ENCODE measurements around the gene SCP2D1. TPM values are rescaled to one million over a fixed set of nuclear protein-coding genes. Genes with fewer than 3 reads are reported as not detected.

The SCP2D1 gene
- total and polyA plus RNA-seq, 2 donors (not counting 3 experiments of a cell fraction or from before 2014, with no cell fraction given), result not detected

DNA sequence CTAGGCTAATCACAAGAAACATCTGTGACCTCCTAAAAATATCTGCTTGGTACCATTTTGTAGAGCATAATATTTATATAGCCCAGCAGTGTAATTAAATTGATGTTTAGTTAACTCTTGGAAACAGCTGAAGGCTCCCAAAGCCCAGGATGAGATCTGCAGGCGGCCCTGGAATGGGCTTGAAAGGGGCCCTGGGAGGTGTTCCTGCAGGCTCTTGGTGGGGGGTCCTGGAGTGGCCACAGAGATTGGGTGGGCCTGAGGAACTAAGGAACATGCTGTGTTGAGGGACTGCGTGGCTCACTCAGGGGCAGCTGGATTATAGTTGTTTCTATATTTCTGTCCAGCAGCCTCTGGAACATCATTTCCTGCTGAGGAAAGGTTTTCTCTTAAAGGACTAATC is 9.2 kb downstream of the SCP2D1 start:
- H3K4me3 ChIP-seq (replicated peaks in 1 of 3; ENCODE audit: insufficient read depth in 1 of 3, low read depth in 1 of 3, low read length in 3 of 3), result no peak overlapping the region
- dilution Hi-C loops (cut with MboI; ENCODE audit: extremely low pct_ligation_motif_present, low sequenced_read_pairs), result no loop called here
- H3K9ac ChIP-seq (replicated peaks; ENCODE audit: extremely low read depth, insufficient read depth, low read length), result no peak overlapping the region
- ChIA-PET CTCF (no interaction called here), POLR2A (no interaction called here)
- intact Hi-C loops (cut with micrococcal nuclease), result no loop called here
- no peaks in the 10 kb centered on the region for H3K27me3 ChIP-seq (ENCODE audit: control insufficient read depth in 2 of 2, insufficient read depth in 2 of 2, low read length in 2 of 2)
- H3K9me1 ChIP-seq (replicated peaks; ENCODE audit: control insufficient read depth, extremely low read depth, insufficient read depth, low read length), result no peaks in the 10 kb centered on the region
- no peaks in the 10 kb centered on the region for H3K79me2 ChIP-seq (ENCODE audit: control insufficient read depth, insufficient read depth, low read length)
- BruUV-seq (replicated peaks), result no TSS peak
- TF ChIP-seq, protein P1, sequence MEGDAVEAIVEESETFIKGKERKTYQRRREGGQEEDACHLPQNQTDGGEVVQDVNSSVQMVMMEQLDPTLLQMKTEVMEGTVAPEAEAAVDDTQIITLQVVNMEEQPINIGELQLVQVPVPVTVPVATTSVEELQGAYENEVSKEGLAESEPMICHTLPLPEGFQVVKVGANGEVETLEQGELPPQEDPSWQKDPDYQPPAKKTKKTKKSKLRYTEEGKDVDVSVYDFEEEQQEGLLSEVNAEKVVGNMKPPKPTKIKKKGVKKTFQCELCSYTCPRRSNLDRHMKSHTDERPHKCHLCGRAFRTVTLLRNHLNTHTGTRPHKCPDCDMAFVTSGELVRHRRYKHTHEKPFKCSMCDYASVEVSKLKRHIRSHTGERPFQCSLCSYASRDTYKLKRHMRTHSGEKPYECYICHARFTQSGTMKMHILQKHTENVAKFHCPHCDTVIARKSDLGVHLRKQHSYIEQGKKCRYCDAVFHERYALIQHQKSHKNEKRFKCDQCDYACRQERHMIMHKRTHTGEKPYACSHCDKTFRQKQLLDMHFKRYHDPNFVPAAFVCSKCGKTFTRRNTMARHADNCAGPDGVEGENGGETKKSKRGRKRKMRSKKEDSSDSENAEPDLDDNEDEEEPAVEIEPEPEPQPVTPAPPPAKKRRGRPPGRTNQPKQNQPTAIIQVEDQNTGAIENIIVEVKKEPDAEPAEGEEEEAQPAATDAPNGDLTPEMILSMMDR (IDR thresholded peaks at IDR 0.05; ENCODE audit: extremely low read depth in 1 of 2, insufficient read depth in 1 of 2, low read depth in 1 of 2, low read length in 2 of 2), result no peak
- H3K4me1 ChIP-seq (ENCODE audit: control insufficient read depth, extremely low read depth, insufficient read depth, low read length), result no peaks in the 10 kb centered on the region
- no peaks in the 10 kb centered on the region for H3K9me3 ChIP-seq (replicated peaks; ENCODE audit: control insufficient read depth, insufficient read depth, low read length)
- no peaks in the 10 kb centered on the region for H3K36me3 ChIP-seq (ENCODE audit: control insufficient read depth in 2 of 2, extremely low read depth in 1 of 2, insufficient read depth in 2 of 2, low read length in 2 of 2)
- no peak overlapping the region for H3K27ac ChIP-seq (ENCODE audit: insufficient read depth, low read depth, low read length)
- no peaks in the 10 kb centered on the region for H4K20me1 ChIP-seq (replicated peaks; ENCODE audit: control insufficient read depth, extremely low read depth, insufficient read depth, low read length)
- no peak for DNase-seq (ENCODE audit: low read depth, low spot score)
- H3K4me2 ChIP-seq (ENCODE audit: insufficient read depth, low read length), result no peak overlapping the region
- no peak overlapping the region for H2AFZ ChIP-seq (ENCODE audit: low read depth, low read length)
- no peak for FAIRE-seq

DNA sequence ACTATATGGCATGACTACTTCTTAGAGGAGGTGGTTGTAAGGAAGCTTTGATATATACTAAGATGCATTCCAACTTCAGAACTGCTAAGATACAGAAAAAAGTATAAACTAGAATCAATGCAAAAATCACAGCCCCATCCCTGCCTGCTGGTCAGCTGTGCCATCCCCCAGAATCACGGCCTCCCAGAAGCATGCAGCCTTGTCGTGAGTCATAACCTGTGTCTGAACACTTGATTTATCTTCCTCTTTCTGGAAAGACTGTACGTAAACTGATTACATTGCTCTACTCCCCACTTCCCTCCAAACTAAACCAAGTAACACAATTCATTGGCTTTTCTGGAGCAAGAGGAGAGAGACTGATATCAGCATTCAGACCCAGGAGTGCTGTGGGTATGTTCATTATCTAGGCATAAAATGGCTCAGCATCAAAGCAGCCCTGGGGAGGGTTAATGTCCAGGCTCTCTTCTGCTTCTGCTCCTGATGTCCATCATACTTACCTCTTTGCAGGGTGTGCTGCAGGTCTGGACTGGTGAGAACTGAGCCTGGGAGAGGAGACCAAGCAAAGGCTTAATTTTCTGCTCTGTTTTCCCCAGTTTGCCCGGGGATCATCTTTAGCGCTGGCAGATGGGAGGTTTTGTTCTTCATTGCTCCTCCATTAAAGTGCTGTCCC is 18.4 kb downstream of the SCP2D1 start:
- H3K27ac ChIP-seq (ENCODE audit: insufficient read depth, low read depth, low read length), result no peak overlapping the region
- no peak overlapping the region for H2AFZ ChIP-seq (ENCODE audit: low read depth, low read length)
- H3K9me3 ChIP-seq (replicated peaks; ENCODE audit: control insufficient read depth, insufficient read depth, low read length), result no peaks in the 10 kb centered on the region
- no peak overlapping the region for H3K4me2 ChIP-seq (ENCODE audit: insufficient read depth, low read length)
- CTCF ChIA-PET, result no interaction called here
- TF ChIP-seq, protein P1 (IDR thresholded peaks at IDR 0.05; ENCODE audit: extremely low read depth in 1 of 2, insufficient read depth in 1 of 2, low read depth in 1 of 2, low read length in 2 of 2), result no peak
- TF ChIP-seq FOS (IDR thresholded peaks at IDR 0.05; ENCODE audit: borderline replicate concordance, insufficient read depth, low read length) (no peak), MYC (IDR thresholded peaks at IDR 0.05; ENCODE audit: low read depth, low read length) (no peak), GATA2 (IDR thresholded peaks at IDR 0.05; ENCODE audit: insufficient read depth, insufficient read length, low read depth, low read length) (no peak), POLR2AphosphoS5 (IDR thresholded peaks at IDR 0.05; ENCODE audit: insufficient read depth, low read depth, low read length) (no peak), JUN (IDR thresholded peaks at IDR 0.05; ENCODE audit: borderline replicate concordance, insufficient read depth, insufficient read length, low read depth) (no peak), POLR2A (IDR thresholded peaks at IDR 0.05; ENCODE audit: low read depth, low read length) (no peak), EZH2 (IDR thresholded peaks at IDR 0.05; ENCODE audit: borderline replicate concordance, low read depth, low read length, severe bottlenecking) (no peak)
- TF ChIP-seq, protein P2, sequence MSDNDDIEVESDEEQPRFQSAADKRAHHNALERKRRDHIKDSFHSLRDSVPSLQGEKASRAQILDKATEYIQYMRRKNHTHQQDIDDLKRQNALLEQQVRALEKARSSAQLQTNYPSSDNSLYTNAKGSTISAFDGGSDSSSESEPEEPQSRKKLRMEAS (IDR thresholded peaks at IDR 0.05; ENCODE audit: insufficient read depth, insufficient read length), result no peak
- no peaks in the 10 kb centered on the region for H3K27me3 ChIP-seq (ENCODE audit: control insufficient read depth in 2 of 2, insufficient read depth in 2 of 2, low read length in 2 of 2)
- no peaks in the 10 kb centered on the region for H3K79me2 ChIP-seq (ENCODE audit: control insufficient read depth, insufficient read depth, low read length)
- H3K36me3 ChIP-seq (ENCODE audit: control insufficient read depth in 2 of 2, extremely low read depth in 1 of 2, insufficient read depth in 2 of 2, low read length in 2 of 2), result no peaks in the 10 kb centered on the region
- no peak for DNase-seq (ENCODE audit: low read depth, low spot score)
- POLR2A ChIA-PET, result no interaction called here
- no peak overlapping the region for H3K4me3 ChIP-seq (replicated peaks in 1 of 3; ENCODE audit: insufficient read depth in 1 of 3, low read depth in 1 of 3, low read length in 3 of 3)
- FAIRE-seq, result no peak
- H3K9ac ChIP-seq (replicated peaks; ENCODE audit: extremely low read depth, insufficient read depth, low read length), result no peak overlapping the region
- no peaks in the 10 kb centered on the region for H4K20me1 ChIP-seq (replicated peaks; ENCODE audit: control insufficient read depth, extremely low read depth, insufficient read depth, low read length)
- H3K9me1 ChIP-seq (replicated peaks; ENCODE audit: control insufficient read depth, extremely low read depth, insufficient read depth, low read length), result no peaks in the 10 kb centered on the region
- dilution Hi-C loops (cut with MboI; ENCODE audit: extremely low pct_ligation_motif_present, low sequenced_read_pairs) (no loop called here), intact Hi-C loops (cut with micrococcal nuclease) (no loop called here)
- BruUV-seq (replicated peaks), result no TSS peak
- no peaks in the 10 kb centered on the region for H3K4me1 ChIP-seq (ENCODE audit: control insufficient read depth, extremely low read depth, insufficient read depth, low read length)
